H1 (cell line): ENCODE measurements around the gene EMID1. TPM values are rescaled to one million over a fixed set of nuclear protein-coding genes. Genes with fewer than 3 reads are reported as not detected.

Source experiments
- CTCF ChIA-PET: fragments of 300-600 bp; sonication (Branson Sonifier 250); formaldehyde crosslinking; loops from one replicate; lab custom pipeline; 2021; ENCODE audit not compliant: partially characterized antibody; lab: Charles Lee
- POLR2A ChIA-PET: fragments of 300-600 bp; sonication (Branson Sonifier 250); formaldehyde crosslinking; loops from one replicate; lab custom pipeline; 2021; ENCODE audit warnings: inconsistent platforms; ENCODE audit not compliant: partially characterized antibody; lab: Charles Lee
- DNase-seq, 2 experiments: peaks; one replicate each; pipeline versions ENCODE4 v3.0.0 to v3.0.0-alpha.2; 2010 to 2022; ENCODE audit warnings: low spot score in 2 of 2, low read depth in 1 of 2, mixed read lengths in 1 of 2
- FAIRE-seq: peaks from 2 replicates; lab custom pipeline; 2011; peaks lifted over from hg19 to GRCh38; lab: Jason Lieb, UNC
- H2AFZ ChIP-seq: 2 replicates; pipeline ENCODE4 v1.8.1; 2012; ENCODE audit warnings: low read length, inconsistent platforms
- H2AK5ac ChIP-seq: 2 replicates; pipeline ENCODE4 v1.6.1; 2013; ENCODE audit warnings: low read depth, low read length
- H2BK120ac ChIP-seq: replicated peaks from 2 replicates; pipeline ENCODE3; 2013; ENCODE audit warnings: low read depth, low read length, inconsistent platforms
- H2BK12ac ChIP-seq: 2 replicates; pipeline ENCODE4 v1.6.1; 2013; ENCODE audit warnings: low read depth, low read length
- H2BK15ac ChIP-seq: 2 replicates; pipeline ENCODE4 v1.6.1; 2013; ENCODE audit warnings: low read length
- H2BK20ac ChIP-seq: 2 replicates; pipeline ENCODE4 v1.6.1; 2013; ENCODE audit warnings: low read length
- H2BK5ac ChIP-seq: 2 replicates; pipeline ENCODE4 v1.6.1; 2013; ENCODE audit warnings: low read depth, low read length
- H3K14ac ChIP-seq: 2 replicates; pipeline ENCODE4 v1.6.1; 2013; ENCODE audit warnings: inconsistent platforms; ENCODE audit not compliant: insufficient read length
- H3K18ac ChIP-seq: 2 replicates; pipeline ENCODE4 v1.6.1; 2013; ENCODE audit warnings: low read length; ENCODE audit errors: extremely low read depth
- H3K23ac ChIP-seq: 2 replicates; pipeline ENCODE4 v1.6.1; 2013; ENCODE audit warnings: inconsistent platforms; ENCODE audit not compliant: insufficient read length
- H3K23me2 ChIP-seq: 2 replicates; pipeline ENCODE4 v1.6.1; 2013; ENCODE audit warnings: low read depth, low read length
- H3K27ac ChIP-seq: 2 replicates; pipeline ENCODE4 v1.6.1; 2011; ENCODE audit warnings: low read depth, low read length, inconsistent platforms
- H3K27me3 ChIP-seq, 4 experiments: replicated peaks in 1 of 4; 1 replicate in 1 of 4; 2 replicates in 3 of 4; pipeline versions ENCODE4 v1.6.1 to v1.8.1; 2011 to 2013; ENCODE audit warnings: low read length in 3 of 4, mild to moderate bottlenecking in 3 of 4, inconsistent platforms in 2 of 4, mixed read lengths in 2 of 4, moderate library complexity in 1 of 4; ENCODE audit not compliant: control insufficient read depth in 3 of 4, insufficient read depth in 3 of 4; ENCODE audit errors: extremely low read depth in 1 of 4
- H3K36me3 ChIP-seq, 4 experiments: 2 replicates each; pipeline versions ENCODE4 v1.6.1 to v1.8.1; 2011 to 2013; ENCODE audit warnings: mild to moderate bottlenecking in 4 of 4, low read length in 3 of 4, moderate library complexity in 2 of 4, control low read depth in 1 of 4, inconsistent platforms in 1 of 4; ENCODE audit not compliant: insufficient read depth in 4 of 4, control insufficient read depth in 2 of 4
- H3K4ac ChIP-seq: replicated peaks from 2 replicates; pipeline ENCODE3; 2013; ENCODE audit warnings: low read length, low read depth, mixed read lengths, inconsistent platforms; ENCODE audit not compliant: insufficient read length
- H3K4me1 ChIP-seq, 4 experiments: replicated peaks in 1 of 4; 1 replicate in 1 of 4; 2 replicates in 3 of 4; pipeline versions ENCODE4 v1.6.1 to v1.8.1; 2011 to 2013; ENCODE audit warnings: low read length in 3 of 4, inconsistent platforms in 2 of 4, mixed read lengths in 1 of 4; ENCODE audit not compliant: insufficient read depth in 4 of 4, control insufficient read depth in 3 of 4
- H3K4me2 ChIP-seq, 2 experiments: 2 replicates each; pipeline versions ENCODE4 v1.6.1 to v1.8.1; 2011 to 2013; ENCODE audit warnings: low read depth in 2 of 2, low read length in 2 of 2, control low read depth in 1 of 2, inconsistent platforms in 1 of 2, mild to moderate bottlenecking in 1 of 2; ENCODE audit not compliant: insufficient read depth in 1 of 2
- H3K4me3 ChIP-seq, 4 experiments: fragments of 200-600, 300-600 bp in 1 of 4; sonication (generic), shearing (Covaris generic), sonication (Bioruptor Twin) in 1 of 4; 2 replicates each; pipeline versions ENCODE4 v1.5.1 to v1.8.1; 2011 to 2016; ENCODE audit warnings: low read length in 4 of 4, low read depth in 3 of 4, control low read depth in 2 of 4, inconsistent platforms in 2 of 4, mild to moderate bottlenecking in 2 of 4, mixed read lengths in 1 of 4, moderate library complexity in 1 of 4; ENCODE audit not compliant: insufficient read depth in 2 of 4; ENCODE audit errors: extremely low read depth in 1 of 4
- H3K56ac ChIP-seq: replicated peaks from 2 replicates; pipeline ENCODE3; 2013; ENCODE audit warnings: low read depth, mild to moderate bottlenecking, mixed read lengths, low read length, inconsistent platforms; ENCODE audit not compliant: insufficient read length
- H3K79me1 ChIP-seq: 2 replicates; pipeline ENCODE4 v1.6.1; 2013; ENCODE audit warnings: low read depth, low read length, control low read depth
- H3K79me2 ChIP-seq, 2 experiments: 2 replicates each; pipeline versions ENCODE4 v1.6.1 to v1.8.1; 2012 to 2013; ENCODE audit warnings: low read length in 2 of 2, mild to moderate bottlenecking in 2 of 2, inconsistent platforms in 1 of 2; ENCODE audit not compliant: insufficient read depth in 2 of 2, control insufficient read depth in 1 of 2
- H3K9ac ChIP-seq, 4 experiments: replicated peaks in 1 of 4; 1 replicate in 1 of 4; 2 replicates in 3 of 4; pipeline versions ENCODE4 v1.6.1 to v1.8.1; 2011 to 2013; ENCODE audit warnings: low read depth in 3 of 4, low read length in 3 of 4, control low read depth in 2 of 4, mild to moderate bottlenecking in 2 of 4, moderate library complexity in 2 of 4, inconsistent platforms in 1 of 4; ENCODE audit errors: extremely low read depth in 1 of 4
- H3K9me3 ChIP-seq, 2 experiments: 2 replicates each; pipeline versions ENCODE4 v1.6.1 to v1.8.1; 2012 to 2013; ENCODE audit warnings: mild to moderate bottlenecking in 2 of 2, moderate library complexity in 2 of 2, control low read depth in 1 of 2, inconsistent platforms in 1 of 2, low read depth in 1 of 2, low read length in 1 of 2, mixed read lengths in 1 of 2; ENCODE audit not compliant: insufficient read depth in 2 of 2
- H4K20me1 ChIP-seq, 2 experiments: replicated peaks in 1 of 2; 2 replicates each; pipeline versions ENCODE3 to v1.8.1; 2011 to 2013; ENCODE audit warnings: inconsistent platforms in 2 of 2, low read length in 2 of 2, mild to moderate bottlenecking in 1 of 2; ENCODE audit not compliant: insufficient read depth in 2 of 2, control insufficient read depth in 1 of 2
- H4K5ac ChIP-seq: 2 replicates; pipeline ENCODE4 v1.6.1; 2013; ENCODE audit warnings: low read length, low read depth, mixed read lengths, inconsistent platforms; ENCODE audit not compliant: insufficient read length
- H4K8ac ChIP-seq: 2 replicates; pipeline ENCODE4 v1.8.0; 2013; ENCODE audit warnings: mild to moderate bottlenecking, moderate library complexity, low read length, inconsistent platforms; ENCODE audit not compliant: insufficient read depth; ENCODE audit errors: extremely low read depth
- H4K91ac ChIP-seq: replicated peaks from 2 replicates; pipeline ENCODE3; 2013; ENCODE audit warnings: low read length, mixed read lengths, inconsistent platforms; ENCODE audit not compliant: insufficient read length
- CBX5 ChIP-seq: fragments of 300-800, 300-1000 bp; sonication (generic); IDR thresholded peaks from 2 replicates; pipeline ENCODE4 v1.7.1; 2016; ENCODE audit warnings: antibody characterized with exemption, low read length, low read depth
- EP300 ChIP-seq, 2 experiments: IDR thresholded peaks; 1 replicate in 1 of 2; 2 replicates in 1 of 2; pipeline ENCODE4 v1.6.1; 2011 to 2012; ENCODE audit warnings: low read depth in 2 of 2, low read length in 2 of 2, mild to moderate bottlenecking in 2 of 2, borderline replicate concordance in 1 of 2, inconsistent platforms in 1 of 2, moderate library complexity in 1 of 2
- GABPA ChIP-seq: IDR thresholded peaks from 2 replicates; pipeline ENCODE4 v1.6.1; 2011; ENCODE audit warnings: mild to moderate bottlenecking, low read length, moderate library complexity, borderline replicate concordance; ENCODE audit not compliant: insufficient read depth
- POLR2A ChIP-seq, 2 experiments: IDR thresholded peaks; 1 replicate in 1 of 2; 2 replicates in 1 of 2; pipeline ENCODE4 v1.6.1; 2011; ENCODE audit warnings: low read depth in 2 of 2, low read length in 2 of 2, mild to moderate bottlenecking in 2 of 2; ENCODE audit errors: control extremely low read depth in 1 of 2
- POLR2AphosphoS5 ChIP-seq: IDR thresholded peaks from 2 replicates; pipeline ENCODE4 v1.6.1; 2011; ENCODE audit warnings: low read depth, low read length
- RXRA ChIP-seq: IDR thresholded peaks from 2 replicates; pipeline ENCODE4 v1.6.1; 2011; ENCODE audit warnings: low read depth, mild to moderate bottlenecking, low read length, moderate library complexity; ENCODE audit not compliant: insufficient read depth
- WGBS, 2 experiments: shearing (Covaris generic) in 1 of 2; methylation state at CpG; one replicate each; pipeline versions ENCODE4 v1.1.6 to v1.1.7; 2013 to 2015; ENCODE audit warnings: low lambda C conversion rate in 2 of 2, mixed read lengths in 2 of 2, inconsistent platforms in 1 of 2, low coverage in 1 of 2, missing lambda C conversion rate in 1 of 2; ENCODE audit not compliant: insufficient replicate concordance in 2 of 2, insufficient coverage in 1 of 2, insufficient read length in 1 of 2; ENCODE audit errors: extremely low coverage in 1 of 2, missing lambda C conversion rate in 1 of 2; 5-methylcytosine and 5-hydroxymethylcytosine counted together
- polyA plus RNA-seq, 7 experiments: library from polyadenylated mRNA; depleted of rRNA in 3 of 7; stranded (reverse) in 5 of 7; unstranded in 2 of 7; fragments of >200 nt in 5 of 7; fragments of 200-250 nt in 2 of 7; gene quantifications; 1 replicate in 5 of 7; 2 replicates in 1 of 7; 4 replicates in 1 of 7; pipeline versions ENCODE4 v1.2.1 to v1.2.3, GENCODE V29; 2011 to 2013; ENCODE audit warnings: missing spikeins in 2 of 7, mixed read lengths in 2 of 7
- total RNA-seq: library from RNA; stranded (reverse); fragmentation: NEBNext Ultra II Directional; extraction: Animal tissue kit (Norgen Biotek cat#: 25700); gene quantifications from 2 replicates; pipeline ENCODE4 v1.2.1, GENCODE V29; 2021

EMID1 gene
- total and polyA plus RNA-seq, 2 of the 8 experiments (the other 6 are each of a cell fraction or from before 2014, with no cell fraction given): 3.9 to 7.4 TPM

- Histone ChIP-seq H3K23me2 (no peaks in the 10 kb centered on the region), H3K79me1 (peaks cover 3% of the 10 kb centered on the region; the same call in 1 of the 2 replicates), H2AK5ac (no peak overlapping the region), H3K23ac (no peak overlapping the region), H3K4me3 (no peak overlapping the region), H3K56ac (no peak overlapping the region), H3K4me1 (no peaks in the 10 kb centered on the region), H3K4ac (no peak overlapping the region), H3K9ac (no peak overlapping the region), H3K4me2 (no peak overlapping the region), H2BK120ac (no peak overlapping the region), H2BK15ac (no peak overlapping the region), H3K9me3 (no peaks in the 10 kb centered on the region), H3K14ac (no peak overlapping the region), H2BK5ac (no peak overlapping the region), H4K8ac (0 out of 2 replicates have a peak overlapping the region, but pooled peaks have one; percentile 3), H4K20me1 (peaks cover 3 to 21% of the 10 kb centered on the region in 2 experiments), H2BK12ac (no peak overlapping the region), H3K27ac (no peak overlapping the region), H2AFZ (no peak overlapping the region), H3K27me3 (no peaks in the 10 kb centered on the region), H3K36me3 (peaks cover under 1 to 23% (median 9%) of the 10 kb centered on the region in 4 experiments; a peak in 6 of 8 replicates), H3K18ac (no peak overlapping the region), H3K79me2 (no peaks in the 10 kb centered on the region), H4K91ac (no peak overlapping the region), H4K5ac (no peak overlapping the region), H2BK20ac (no peak overlapping the region)
- ChIA-PET CTCF (interaction anchor here (1.0 to 1.9 kb wide), 10 partner anchors 11 to 66 kb away, joined by 3 to 8 read pairs (median 4); no protein-coding TSS in a partner anchor), POLR2A (interaction anchor here (1.0 to 8.6 kb wide), 9 partner anchors 9 to 781 kb away, joined by 3 to 139 read pairs (median 3); partner anchors contain the start of genes EMID1, EWSR1 and RHBDD3)
- DNase-seq: no peak
- no peak for TF ChIP-seq POLR2AphosphoS5
- TF ChIP-seq RXRA: no peak
- TF ChIP-seq GABPA: no peak
- TF ChIP-seq CBX5: no peak
- TF ChIP-seq EP300 (IDR thresholded peaks at IDR 0.05; ENCODE audit: borderline replicate concordance in 1 of 2, low read depth in 2 of 2, low read length in 2 of 2): no peak
- no peak for TF ChIP-seq POLR2A (IDR thresholded peaks at IDR 0.05; ENCODE audit: control extremely low read depth in 1 of 2, low read depth in 2 of 2, low read length in 2 of 2)
- FAIRE-seq: no peak
- 96% methylated on average over 13 of the region's 13 CpGs; no CpG with 5 or more reads in 1 of the 2 experiments for WGBS, 2 experiments
These were observed 54.4 kb downstream of the EMID1 start for GRCh38 chr22:29260031-29260560.
